GM04503 (cell line): ENCODE measurements around the gene ZNF536.

Source experiments
- DNase-seq: peaks from one replicate; pipeline ENCODE4 v3.0.0-alpha.2; 2012; ENCODE audit warnings: low read depth

The ZNF536 gene

DNA sequence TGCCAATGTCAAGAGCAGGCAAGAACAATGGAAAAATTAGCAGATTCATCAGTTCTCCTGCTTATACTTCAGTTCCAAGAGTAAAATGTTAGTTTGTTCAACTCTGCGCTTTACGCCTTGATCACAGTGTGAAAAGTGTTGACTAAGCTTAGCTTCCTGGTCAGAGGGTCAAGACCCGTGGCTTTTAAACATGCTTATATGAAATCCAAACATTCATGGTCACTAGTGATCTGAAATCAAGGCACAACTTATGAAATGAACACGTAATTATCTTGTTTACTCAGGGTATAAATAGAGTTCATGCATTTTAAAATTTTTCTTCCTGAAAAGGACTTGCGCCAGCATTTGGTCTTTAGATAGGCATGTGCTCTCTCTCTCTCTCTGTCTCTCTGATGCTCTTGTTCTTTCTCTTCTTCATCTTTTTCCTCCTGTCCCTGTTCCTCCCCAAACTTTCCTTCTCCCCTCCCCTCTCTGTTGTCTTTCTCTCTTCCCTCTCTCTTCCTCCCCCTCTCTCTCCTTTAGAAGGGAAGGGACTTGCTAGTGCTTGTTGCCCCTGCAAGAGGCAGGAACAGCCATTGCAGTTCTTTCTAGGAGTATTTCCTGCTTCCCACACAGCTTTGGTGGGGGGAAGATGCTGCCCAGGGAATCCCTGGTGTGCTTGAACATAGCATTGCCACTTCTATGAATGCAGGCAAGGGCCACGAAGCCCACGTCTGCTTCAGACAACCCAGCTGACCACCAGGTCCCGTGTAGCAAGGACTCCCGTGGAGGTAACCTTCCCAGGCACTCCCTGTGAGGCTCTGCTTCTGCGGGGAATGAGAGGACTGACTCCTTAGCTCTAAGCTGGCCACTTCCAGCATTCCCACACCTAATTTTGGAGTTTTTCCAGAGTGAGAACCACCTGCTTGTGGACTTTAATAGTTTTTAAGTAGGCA, 7.1 kb upstream of the ZNF536 start:
- DNase-seq, result no peak

DNA sequence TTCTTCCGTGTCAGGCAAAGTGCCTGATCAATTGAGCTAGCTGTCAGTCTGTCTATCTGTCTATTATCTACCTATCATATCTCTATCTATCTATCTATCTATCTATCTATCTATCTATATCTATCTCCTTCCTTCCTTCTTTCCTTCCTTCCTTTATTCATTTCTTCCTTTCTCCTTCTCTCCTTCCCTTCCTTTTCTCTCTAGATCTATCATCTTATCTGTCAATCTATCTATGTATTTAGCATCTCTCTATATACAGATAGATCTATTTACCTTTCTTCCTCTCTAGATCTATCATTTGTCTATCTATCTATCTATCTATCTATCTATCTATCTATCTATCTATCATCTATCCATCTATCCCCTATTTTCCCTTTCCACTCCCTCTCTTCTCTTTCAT, 5.9 kb upstream of the ZNF536 start:
- DNase-seq, result no peak

DNA sequence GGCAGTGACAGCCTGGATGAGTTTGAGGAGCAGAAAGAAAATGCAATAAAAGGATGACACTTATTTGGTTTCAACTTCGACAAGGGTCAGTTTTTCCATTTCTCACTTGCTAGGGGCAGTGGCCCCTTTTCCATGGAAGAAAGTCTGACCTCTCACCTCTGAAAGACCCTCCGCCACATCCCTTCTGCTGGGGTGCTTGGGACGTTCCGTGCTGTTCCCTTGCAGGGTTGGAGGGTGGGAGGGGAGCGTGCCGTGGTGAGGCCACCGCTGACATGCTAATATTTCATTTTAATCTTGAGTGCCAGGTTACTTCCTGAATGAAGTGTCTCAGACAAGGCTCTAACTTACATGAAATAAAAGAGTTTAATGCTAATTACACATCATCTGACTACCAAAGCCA, 5.2 kb upstream of the ZNF536 start:
- no peak for DNase-seq

DNA sequence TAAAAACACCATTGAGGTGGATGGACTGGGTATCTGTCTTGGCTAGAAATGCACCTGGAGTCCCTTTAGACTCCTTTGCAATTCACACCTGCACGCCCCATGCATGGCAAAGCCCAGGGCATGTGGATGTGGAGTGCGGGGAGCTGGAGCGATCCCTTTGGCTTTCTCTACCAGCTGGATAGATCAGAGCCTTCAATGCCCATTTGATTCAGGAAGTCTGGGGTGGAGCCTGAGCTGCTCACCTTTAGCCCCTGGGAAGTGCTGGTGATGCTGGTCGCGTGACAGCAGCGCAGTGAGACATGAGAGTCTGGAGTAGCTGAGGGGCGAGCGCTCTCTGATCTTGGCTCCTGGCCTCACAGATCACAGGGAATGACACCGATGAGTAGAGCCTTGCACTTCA, 4.8 kb upstream of the ZNF536 start:
- no peak for DNase-seq

DNA sequence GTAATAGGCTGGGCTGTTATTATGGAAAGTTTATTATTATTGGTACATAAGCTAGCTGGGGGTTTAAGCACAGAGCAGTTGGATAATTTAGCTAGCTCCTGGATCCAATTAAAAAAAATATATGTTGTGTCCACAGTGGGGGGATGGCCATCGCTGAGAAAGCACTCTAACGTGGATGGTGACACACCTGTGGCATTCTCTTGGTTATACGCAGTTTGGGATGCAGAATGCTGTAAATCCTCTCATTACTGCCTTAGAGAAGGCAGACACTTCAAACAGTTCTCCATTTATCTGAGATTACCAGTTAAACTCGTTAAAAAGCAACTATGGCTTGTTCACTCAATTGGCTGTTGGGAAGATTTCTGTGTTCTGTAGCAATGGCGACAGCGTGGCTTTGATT, 2.4 kb upstream of the ZNF536 start:
- DNase-seq, result no peak

DNA sequence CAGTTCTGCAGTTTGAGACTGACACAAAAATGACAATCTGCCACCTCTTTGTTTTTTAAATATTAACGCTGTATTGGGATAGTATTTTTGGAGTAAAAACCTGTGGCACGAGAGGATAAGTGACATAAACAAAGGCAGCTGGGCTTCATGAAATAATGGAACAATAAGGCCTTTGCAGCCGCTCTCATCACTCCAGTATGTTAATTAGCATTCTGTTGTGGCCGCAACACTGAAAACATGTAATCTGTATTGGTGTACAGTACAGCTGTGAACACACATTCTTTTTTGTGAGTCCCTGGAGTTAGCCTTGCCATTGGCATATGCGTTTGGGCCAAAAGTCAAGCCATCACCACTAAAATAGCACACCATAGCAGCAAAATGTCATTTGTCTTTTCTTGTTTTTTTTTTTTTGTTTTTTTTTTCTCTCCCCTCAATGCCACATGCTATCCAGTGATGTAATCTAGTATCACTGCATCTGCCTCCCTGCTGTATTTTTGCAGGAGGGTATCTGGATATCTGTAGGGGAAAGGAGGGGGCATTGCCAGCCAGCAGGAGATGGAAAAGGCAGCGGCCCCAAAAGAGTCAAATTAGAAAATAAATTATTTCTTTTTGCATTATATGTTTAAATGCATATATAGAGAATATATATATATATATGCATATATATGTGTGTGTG, 885 bp upstream of the ZNF536 start:
- no peak for DNase-seq

DNA sequence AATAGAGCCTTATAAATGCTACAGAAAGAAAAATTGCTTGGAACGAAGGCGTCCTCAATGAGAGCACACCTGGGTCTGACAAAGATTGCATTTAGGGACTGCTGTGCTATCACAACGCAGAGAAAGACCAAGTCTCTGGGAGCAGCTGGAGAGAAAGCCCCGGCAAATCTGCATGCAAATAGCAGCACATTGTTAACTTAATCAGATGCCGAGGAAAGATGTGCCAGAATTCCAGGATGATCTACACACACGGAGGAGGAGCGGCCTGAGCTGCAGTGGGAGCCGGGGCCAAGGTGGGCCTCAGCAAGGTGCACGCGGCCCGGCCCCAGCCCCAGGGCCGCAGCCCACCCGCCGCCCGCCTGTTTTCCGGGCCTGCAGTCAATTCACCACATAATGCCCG, 1.4 kb downstream of the ZNF536 start:
- no peak for DNase-seq

DNA sequence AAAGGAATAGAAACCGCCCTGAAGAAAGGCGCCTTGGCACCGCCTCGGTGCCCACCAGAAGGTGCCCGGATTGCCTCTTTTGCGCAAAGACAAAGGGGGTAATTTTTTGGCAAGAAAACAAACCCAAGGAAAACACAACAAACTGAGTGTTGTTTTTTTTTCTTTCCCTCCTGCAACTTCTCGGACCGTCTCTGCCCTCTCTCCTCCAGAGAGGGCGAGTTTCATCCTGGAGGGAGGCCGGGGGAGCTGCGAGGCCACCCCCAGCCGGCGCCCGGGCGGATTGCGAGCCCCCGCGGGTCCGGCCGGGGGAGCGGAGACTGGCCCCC, 2.3 kb downstream of the ZNF536 start:
- no peak for DNase-seq

DNA sequence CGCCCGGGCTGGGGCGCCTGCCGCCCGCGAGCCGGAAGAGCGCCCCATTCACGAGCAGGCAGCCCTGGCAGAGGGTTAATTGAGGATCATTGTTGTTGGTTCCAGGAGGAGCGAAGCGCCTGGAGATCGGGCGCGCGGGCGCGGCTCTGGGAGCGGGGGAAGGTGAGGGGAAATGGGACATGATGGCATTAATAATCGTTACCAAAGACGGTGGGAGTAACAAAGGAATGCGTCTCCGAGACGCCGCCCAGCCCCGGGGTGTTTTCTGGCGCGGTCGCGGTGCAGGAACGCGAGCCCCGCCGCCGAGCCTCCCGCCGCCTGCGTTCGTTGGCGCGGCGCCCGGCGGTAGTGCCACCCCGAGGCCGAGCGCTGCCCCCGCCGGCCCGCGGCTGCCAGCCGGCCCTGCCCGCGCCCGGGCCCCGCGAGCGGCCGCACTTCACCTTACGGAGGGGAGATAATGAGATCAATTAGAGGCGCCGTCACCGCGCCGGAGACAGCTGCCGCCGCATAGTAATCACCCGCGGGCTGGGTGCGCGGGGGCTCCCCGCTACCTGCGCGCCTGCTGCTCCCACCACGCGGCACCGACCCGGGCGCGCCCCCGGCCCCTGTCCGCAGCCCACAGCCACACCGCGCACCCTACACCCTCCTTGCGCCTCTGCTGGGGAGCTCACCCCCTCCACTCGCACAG, 2.8 kb downstream of the ZNF536 start:
- DNase-seq, result no peak

DNA sequence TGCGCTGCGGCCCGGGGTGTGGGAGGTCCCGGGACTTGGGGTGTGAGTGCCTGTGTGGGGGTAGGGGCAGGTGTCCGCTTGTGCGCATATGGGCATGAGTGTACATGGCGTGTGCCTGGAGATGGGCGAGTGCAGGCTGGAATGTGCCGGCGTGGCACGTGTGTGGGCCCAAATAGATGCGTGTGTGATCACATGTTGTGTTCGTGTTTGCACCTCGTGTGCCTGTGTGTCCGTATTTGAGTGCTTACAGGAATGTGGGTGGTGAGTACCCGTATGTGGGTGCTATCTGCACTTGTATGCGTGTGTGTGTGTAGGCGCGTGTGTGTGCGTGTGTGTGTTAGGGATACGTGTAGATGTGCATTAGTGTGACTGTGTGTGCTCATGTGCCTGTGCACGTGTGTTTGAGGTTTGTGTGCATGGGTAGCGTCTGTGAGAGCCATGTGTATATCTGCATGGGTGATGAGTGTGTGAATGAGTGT, 3.4 kb downstream of the ZNF536 start:
- DNase-seq, result no peak

DNA sequence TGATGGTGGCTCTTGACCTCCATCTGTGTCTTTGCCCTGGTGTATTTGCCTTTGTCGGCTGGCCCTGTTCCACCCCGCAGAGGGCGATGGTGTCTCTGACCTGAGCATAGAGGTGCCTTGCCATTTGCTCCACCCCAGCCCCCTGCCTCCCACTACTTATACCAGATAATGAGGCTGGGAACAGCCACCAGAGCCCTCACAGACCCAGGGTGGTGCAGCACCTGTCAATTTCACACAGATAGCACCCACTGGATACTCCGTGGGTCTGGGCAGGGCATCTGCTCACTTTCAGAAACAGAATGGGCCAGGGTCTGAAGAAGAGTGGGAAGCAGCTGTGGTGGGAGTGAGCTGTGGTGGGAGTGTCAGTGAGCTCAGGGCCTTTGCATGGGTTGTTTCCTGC, 4.1 kb downstream of the ZNF536 start:
- DNase-seq, result no peak

DNA sequence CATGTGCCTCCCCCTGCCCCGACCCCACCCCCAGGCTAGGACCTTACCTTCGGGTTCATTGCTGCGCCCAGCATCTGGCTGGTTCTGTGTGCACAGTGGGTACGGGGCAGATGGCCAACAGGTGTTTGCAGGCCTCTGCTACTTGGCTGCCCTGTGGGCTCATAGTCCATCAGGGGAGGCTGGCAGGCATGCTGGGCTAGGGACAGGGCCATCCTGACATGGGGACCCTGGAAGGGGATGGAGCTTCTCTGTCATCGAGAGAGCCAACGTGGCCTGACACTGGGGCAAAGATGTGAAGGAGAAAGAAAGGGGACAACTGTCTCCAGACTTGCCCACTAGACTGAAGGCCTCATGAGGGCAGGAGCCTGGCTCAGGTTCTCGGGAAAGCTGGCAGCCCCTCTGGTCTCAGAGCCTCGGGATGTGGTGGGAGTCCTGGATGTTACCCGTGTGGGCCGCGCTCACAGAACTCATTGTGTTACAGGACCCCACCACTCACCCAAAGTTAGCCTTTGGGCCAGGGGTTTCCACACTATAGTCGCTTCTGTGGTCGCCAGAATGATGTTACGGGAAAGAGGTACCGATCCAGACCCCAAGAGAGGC, 4.7 kb downstream of the ZNF536 start:
- no peak for DNase-seq

DNA sequence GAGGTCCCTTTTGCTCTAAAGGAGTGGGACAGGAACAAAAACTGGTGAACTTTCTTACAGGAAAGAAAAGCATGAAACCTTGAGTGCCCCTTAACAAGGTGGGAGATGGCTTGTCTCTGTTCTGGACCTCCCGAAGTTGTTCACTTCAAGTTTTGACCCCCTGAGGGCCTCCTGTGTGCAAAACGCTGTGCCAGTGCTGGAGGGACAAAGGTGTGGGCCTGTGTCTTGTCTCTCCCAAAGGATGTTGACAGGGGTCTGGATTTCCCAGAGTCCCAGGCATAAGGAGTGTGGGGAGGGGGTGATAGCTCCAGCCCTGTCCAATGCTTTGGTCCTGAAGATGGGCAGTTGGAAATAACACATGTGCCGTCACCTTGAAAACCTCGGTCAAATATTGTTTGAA, 6.5 kb downstream of the ZNF536 start:
- no peak for DNase-seq

DNA sequence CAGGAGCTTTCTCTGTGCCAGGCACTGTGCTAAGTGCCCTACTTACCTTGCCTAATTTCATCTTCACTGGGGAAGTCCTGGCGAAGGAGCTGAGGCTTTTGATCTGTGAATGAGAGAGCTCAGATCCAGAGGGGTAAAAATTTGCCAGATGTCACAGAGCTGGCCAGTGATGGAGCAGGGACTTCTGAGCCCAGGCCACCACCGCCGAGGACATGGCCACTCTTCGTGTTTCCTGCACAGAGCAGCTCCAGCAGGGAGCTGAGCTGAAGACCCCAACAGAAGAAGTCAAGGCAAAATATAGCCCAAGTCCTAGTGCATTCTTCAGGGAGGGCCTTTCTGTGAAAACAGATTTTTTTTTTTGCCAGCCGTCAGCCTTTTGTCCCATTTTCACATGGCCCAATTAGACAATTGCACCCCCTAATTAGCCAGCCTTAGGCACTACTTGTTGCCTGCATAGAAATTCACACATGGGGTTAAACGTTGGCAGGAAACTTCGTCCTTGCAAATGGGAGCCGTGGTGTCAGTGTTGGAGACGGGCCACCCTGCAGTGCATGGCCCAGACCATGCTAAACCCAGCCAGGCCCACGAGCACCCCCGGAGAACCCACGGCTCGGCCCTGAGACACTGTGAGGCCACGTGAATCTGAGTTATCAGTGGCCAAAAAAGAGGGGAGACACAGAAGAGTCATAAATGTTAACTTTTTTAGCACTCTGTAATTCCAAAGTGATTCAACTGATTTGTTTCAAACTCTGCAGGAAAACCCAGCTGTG, 7.8 kb downstream of the ZNF536 start:
- DNase-seq, result no peak

DNA sequence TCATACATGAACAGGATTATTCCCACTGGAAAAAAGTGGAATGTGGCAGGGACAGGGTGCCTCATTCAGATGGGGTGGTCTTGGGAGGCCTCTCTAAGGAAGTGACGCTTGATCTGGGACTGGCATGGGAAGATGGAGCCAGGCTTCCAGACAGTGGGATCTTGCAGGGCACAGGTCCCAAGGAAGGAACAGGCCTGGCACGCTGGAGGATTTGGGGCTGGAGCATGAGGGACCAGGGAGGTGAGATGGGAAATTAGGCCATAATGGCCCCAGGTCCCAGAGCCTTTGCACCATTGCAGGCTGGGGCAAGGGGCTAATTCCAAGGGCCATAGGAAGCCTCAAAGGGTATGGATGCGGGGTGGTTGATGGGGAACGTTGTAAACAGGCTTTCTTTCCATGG, 9.2 kb downstream of the ZNF536 start:
- no peak for DNase-seq

DNA sequence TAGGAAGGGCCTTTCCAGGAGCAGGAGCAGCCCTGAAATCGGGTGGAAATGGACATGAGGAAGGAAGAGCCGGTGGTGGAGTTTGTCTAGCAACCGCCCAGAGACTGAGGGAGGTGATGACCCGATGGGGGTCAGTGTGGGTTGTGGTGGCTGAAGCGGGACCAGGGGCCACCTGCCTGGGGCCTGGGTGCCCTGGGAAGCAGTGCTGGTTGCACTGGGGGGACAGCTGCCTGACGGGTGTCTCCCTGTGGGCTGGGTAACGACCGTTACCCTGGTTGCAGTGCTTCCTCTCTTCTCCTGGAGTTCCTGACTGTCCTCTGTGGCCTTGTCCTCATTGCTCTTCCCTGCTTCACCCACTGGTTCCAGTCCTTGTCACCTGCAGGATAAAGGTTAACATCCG, 13.0 kb downstream of the ZNF536 start:
- no peak for DNase-seq

DNA sequence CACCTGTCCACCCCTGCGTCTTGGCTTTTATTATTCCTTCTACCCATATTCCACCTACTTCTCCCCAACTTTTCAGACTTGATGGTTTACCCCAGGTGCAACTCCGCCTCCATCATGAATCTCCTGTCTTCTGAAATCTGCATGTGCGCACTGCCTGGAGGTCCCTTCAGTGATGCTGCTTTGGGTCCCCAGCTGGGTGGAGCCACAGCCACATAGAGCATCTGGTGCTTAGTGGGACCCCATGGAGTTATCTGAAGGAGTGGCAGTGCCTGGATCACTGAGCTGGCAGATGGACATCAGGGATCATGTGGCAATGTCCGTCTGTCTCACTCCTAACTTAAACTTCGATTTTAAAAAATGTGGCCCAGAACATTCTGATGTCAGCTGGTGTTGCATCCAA, 13.5 kb downstream of the ZNF536 start:
- DNase-seq, result no peak

DNA sequence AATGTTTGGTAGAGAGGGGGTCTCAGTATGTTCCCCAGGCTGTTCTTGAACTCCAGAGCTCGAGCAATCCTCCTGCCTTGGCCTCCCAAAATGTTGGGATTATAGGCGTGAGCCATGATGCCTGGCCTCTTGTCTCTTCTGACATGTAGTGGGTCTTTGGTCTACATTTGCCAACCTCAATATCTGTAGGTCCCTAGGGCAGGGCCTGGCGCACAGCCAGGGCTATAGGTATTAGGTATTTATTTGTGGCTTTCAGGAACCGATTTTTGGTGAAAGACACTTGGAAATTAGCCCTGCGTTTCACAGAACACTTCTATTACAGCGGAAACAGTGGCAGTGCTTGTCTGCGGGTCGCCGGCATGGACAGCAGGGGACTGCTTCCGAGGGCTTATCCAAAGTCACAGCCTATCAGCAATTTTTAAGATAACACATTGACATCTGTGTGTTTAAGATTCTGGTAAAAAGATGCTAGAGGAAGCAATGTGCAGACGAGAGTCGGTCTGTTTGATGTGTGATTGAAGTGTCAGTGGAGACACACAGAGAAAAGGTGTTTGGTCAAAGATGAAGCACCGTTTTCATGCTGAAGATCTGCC, 14.5 kb downstream of the ZNF536 start:
- DNase-seq, result no peak

DNA sequence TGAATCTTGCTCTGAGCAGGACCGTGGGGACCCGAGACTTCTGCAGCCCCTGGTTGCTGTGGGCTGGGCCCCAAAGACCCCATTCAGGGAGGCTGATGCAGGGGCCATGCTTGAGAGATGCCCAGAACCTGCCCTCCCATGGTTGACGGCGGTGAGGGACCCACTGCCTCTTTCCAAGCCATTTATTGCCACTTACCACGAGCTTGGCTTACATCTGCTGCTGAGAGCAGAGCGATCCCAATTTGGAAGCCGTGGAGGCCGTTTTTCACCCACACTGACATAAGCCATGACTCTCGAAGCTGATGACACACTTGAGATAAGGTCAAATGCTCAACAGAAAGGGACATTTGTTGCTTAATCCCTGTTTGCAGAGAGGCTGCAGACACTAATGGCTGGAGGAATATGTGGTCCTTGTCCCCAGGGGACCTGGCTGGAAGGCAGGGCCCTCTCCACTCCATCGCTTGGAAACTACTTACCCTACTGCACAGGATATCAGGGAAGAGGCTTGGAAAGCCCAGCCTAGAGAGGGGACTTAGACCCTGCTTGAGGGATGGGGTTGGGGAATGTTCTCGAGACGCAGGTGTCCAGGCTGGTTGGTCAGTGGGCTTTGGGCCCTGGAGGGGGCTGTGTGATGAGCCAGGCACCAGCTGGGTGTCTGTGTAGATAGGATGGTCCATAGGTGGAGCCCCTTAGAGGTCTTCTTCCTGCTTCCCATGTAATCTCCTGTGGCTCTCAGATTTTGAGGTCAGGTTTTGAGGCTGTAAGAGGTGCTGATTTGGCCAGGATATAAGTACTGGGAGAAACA, 15.3 kb downstream of the ZNF536 start:
- no peak for DNase-seq

DNA sequence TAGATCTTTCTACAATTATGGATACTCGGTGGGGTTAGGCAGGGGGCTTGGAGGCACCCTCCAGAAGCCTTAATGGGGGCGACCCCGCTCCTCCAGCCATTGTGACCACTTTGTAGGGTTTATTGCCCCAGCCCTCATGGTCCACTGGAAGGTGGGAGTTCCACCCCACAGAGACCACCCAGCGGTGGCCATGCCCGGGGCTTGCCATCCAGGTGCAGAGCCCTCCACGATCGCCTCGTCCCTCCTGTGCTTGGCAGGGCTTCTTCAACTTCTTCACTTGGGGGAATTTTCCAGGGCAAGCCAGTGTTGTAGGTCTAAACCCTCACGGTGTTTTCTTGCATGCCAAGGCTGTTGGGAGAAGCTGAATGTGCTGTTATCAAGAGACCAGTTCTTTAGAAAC, 16.1 kb downstream of the ZNF536 start:
- no peak for DNase-seq

DNA sequence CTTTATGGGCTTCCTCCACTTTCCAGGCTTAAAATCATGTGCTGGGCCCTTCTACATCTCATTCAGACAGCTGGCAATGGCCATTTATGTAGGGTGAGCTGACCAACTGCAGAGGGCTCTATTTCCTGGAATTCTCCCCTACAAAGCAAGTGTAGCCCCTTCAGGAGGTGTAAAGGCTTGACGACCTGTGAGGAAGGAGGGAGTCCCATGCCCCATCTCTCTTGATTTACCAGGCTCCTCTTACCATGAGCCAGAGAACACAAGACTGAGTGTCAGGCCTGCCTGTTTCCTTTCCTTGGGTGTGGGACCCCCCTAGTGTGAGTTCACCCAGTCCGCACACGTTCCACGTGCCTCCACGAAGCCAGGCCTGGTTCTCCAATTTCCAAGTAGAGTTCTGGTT, 16.6 kb downstream of the ZNF536 start:
- DNase-seq, result no peak
